Measurements from ENCODE around the gene EMILIN3. TPM values are rescaled to one million over a fixed set of nuclear protein-coding genes. Genes with fewer than 3 reads are reported as not detected.

Gene EMILIN3
- total and polyA plus RNA-seq, 2 experiments from 2014 or later: 2.8 to 9.5 TPM

GRCh38 chr20:41327178-41327577 is 39.4 kb downstream of the EMILIN3 start:
- TF ChIP-seq CTCF (IDR thresholded peaks at IDR 0.05; ENCODE audit: poor library complexity): no peak
- TF ChIP-seq EZH2 (IDR thresholded peaks at IDR 0.05; ENCODE audit: borderline replicate concordance): no peak
- TF ChIP-seq EZH2phosphoT487 (IDR thresholded peaks at IDR 0.05; ENCODE audit: low read depth, severe bottlenecking, unreplicated experiment): no peak
- H3K9me3 ChIP-seq (ENCODE audit: low read depth): no peaks in the 10 kb centered on the region
- H3K27me3 ChIP-seq: no peaks in the 10 kb centered on the region
- H3K4me2 ChIP-seq: no peak overlapping the region
- no peaks in the 10 kb centered on the region for H3K79me2 ChIP-seq
- no peak overlapping the region for H3K27ac ChIP-seq
- no peak overlapping the region for H2AFZ ChIP-seq
- peaks cover 7% of the 10 kb centered on the region for H3K4me1 ChIP-seq (ENCODE audit: insufficient read depth)
- no peak overlapping the region for H3K4me3 ChIP-seq
- DNase-seq (ENCODE audit: low spot score): no peak
- no peaks in the 10 kb centered on the region for H4K20me1 ChIP-seq (ENCODE audit: insufficient read depth, poor library complexity, severe bottlenecking)
- no peaks in the 10 kb centered on the region for H3K9me2 ChIP-seq (replicated peaks; ENCODE audit: insufficient read depth)
- no peaks in the 10 kb centered on the region for H3K36me3 ChIP-seq (replicated peaks; ENCODE audit: insufficient read depth, low read depth)
- WGBS (ENCODE audit: low lambda C conversion rate, missing lambda C conversion rate): 86% methylated on average over 5 of the region's 5 CpGs

- Histone ChIP-seq H3K4me3 (no peak overlapping the region), H3K27me3 (no peaks in the 10 kb centered on the region), H3K4me2 (no peak overlapping the region), H3K4me1 (ENCODE audit: insufficient read depth) (peaks cover 17% of the 10 kb centered on the region), H4K20me1 (ENCODE audit: insufficient read depth, poor library complexity, severe bottlenecking) (no peaks in the 10 kb centered on the region), H3K36me3 (replicated peaks; ENCODE audit: insufficient read depth, low read depth) (no peaks in the 10 kb centered on the region), H2AFZ (no peak overlapping the region), H3K9me3 (ENCODE audit: low read depth) (no peaks in the 10 kb centered on the region), H3K9me2 (replicated peaks; ENCODE audit: insufficient read depth) (no peaks in the 10 kb centered on the region), H3K79me2 (peaks cover 2% of the 10 kb centered on the region), H3K27ac (peak overlapping the region; percentile 87)
- DNase-seq (ENCODE audit: low spot score): no peak
- TF ChIP-seq EZH2phosphoT487 (IDR thresholded peaks at IDR 0.05; ENCODE audit: low read depth, severe bottlenecking, unreplicated experiment) (no peak), CTCF (IDR thresholded peaks at IDR 0.05; ENCODE audit: poor library complexity) (no peak), EZH2 (IDR thresholded peaks at IDR 0.05; ENCODE audit: borderline replicate concordance) (no peak)
- WGBS (ENCODE audit: low lambda C conversion rate, missing lambda C conversion rate): 94% methylated on average over 1 of the region's 1 CpG
Measured at GRCh38 chr20:41320976-41321375, 45.6 kb downstream of the EMILIN3 start.

- Histone ChIP-seq H3K9me2 (replicated peaks; ENCODE audit: insufficient read depth) (no peaks in the 10 kb centered on the region), H2AFZ (no peak overlapping the region), H3K36me3 (replicated peaks; ENCODE audit: insufficient read depth, low read depth) (no peaks in the 10 kb centered on the region), H4K20me1 (ENCODE audit: insufficient read depth, poor library complexity, severe bottlenecking) (no peaks in the 10 kb centered on the region), H3K4me3 (no peak overlapping the region), H3K27ac (peak overlapping the region; percentile 87), H3K79me2 (peaks cover 7% of the 10 kb centered on the region), H3K27me3 (no peaks in the 10 kb centered on the region), H3K9me3 (ENCODE audit: low read depth) (no peaks in the 10 kb centered on the region), H3K4me1 (ENCODE audit: insufficient read depth) (peaks cover 17% of the 10 kb centered on the region), H3K4me2 (no peak overlapping the region)
- TF ChIP-seq CTCF (IDR thresholded peaks at IDR 0.05; ENCODE audit: poor library complexity) (no peak), EZH2phosphoT487 (IDR thresholded peaks at IDR 0.05; ENCODE audit: low read depth, severe bottlenecking, unreplicated experiment) (no peak), EZH2 (IDR thresholded peaks at IDR 0.05; ENCODE audit: borderline replicate concordance) (no peak)
- no peak for DNase-seq (ENCODE audit: low spot score)
Measured at GRCh38 chr20:41320441-41320840, 46.2 kb downstream of the EMILIN3 start.

GRCh38 chr20:41318271-41318649 is 48.4 kb downstream of the EMILIN3 start:
- DNase-seq (ENCODE audit: low spot score): peak; percentile 32
- Histone ChIP-seq H3K4me1 (ENCODE audit: insufficient read depth) (peaks cover 17% of the 10 kb centered on the region), H3K36me3 (replicated peaks; ENCODE audit: insufficient read depth, low read depth) (no peaks in the 10 kb centered on the region), H3K79me2 (peaks cover 28% of the 10 kb centered on the region), H4K20me1 (ENCODE audit: insufficient read depth, poor library complexity, severe bottlenecking) (no peaks in the 10 kb centered on the region), H3K27ac (peak overlapping the region; percentile 80), H3K9me3 (ENCODE audit: low read depth) (no peaks in the 10 kb centered on the region), H3K9me2 (replicated peaks; ENCODE audit: insufficient read depth) (no peaks in the 10 kb centered on the region), H2AFZ (peak overlapping the region; percentile 72), H3K4me2 (peak overlapping the region; percentile 79), H3K4me3 (peak overlapping the region; percentile 28), H3K27me3 (no peaks in the 10 kb centered on the region)
- 70% methylated on average over 5 of the region's 5 CpGs for WGBS (ENCODE audit: low lambda C conversion rate, missing lambda C conversion rate)
- TF ChIP-seq EZH2phosphoT487 (IDR thresholded peaks at IDR 0.05; ENCODE audit: low read depth, severe bottlenecking, unreplicated experiment): no peak
- TF ChIP-seq EZH2 (IDR thresholded peaks at IDR 0.05; ENCODE audit: borderline replicate concordance): no peak
- TF ChIP-seq CTCF (IDR thresholded peaks at IDR 0.05; ENCODE audit: poor library complexity): no peak
